ENCODE results near the gene OSBPL2. TPM values are rescaled to one million over a fixed set of nuclear protein-coding genes. Genes with fewer than 3 reads are reported as not detected.

Gene OSBPL2
- total RNA-seq, 1 donor from 2014 or later: 51.3 TPM

GRCh38 chr20:62197801-62198200 lies 40.5 kb upstream of the OSBPL2 start:
- no peak overlapping the region for H3K4me3 ChIP-seq
- H3K27ac ChIP-seq: no peak overlapping the region
- no peaks in the 10 kb centered on the region for H3K9me3 ChIP-seq
- TF ChIP-seq POLR2A (IDR thresholded peaks at IDR 0.05) (no peak), POLR2AphosphoS5 (IDR thresholded peaks at IDR 0.05; ENCODE audit: insufficient read depth in 1 of 2, low read depth in 1 of 2) (no peak), CTCF (IDR thresholded peaks at IDR 0.05) (no peak)
- no peaks in the 10 kb centered on the region for H3K27me3 ChIP-seq
- H3K36me3 ChIP-seq: peaks cover 0 to 51% of the 10 kb centered on the region in 2 donors
- no peak for DNase-seq (ENCODE audit: extremely low spot score in 2 of 2)
- intact Hi-C loops (cut with DNase I): no loop called here
- H3K4me1 ChIP-seq: no peaks in the 10 kb centered on the region

- H3K27ac ChIP-seq: no peak overlapping the region
Observed at GRCh38 chr20:62198496-62198895, 39.8 kb upstream of the OSBPL2 start.

GRCh38 chr20:62198931-62199330 lies 39.4 kb upstream of the OSBPL2 start:
- TF ChIP-seq POLR2AphosphoS5 (IDR thresholded peaks at IDR 0.05; ENCODE audit: insufficient read depth in 1 of 2, low read depth in 1 of 2): no peak
- no peak for TF ChIP-seq POLR2A (IDR thresholded peaks at IDR 0.05)
- TF ChIP-seq CTCF (IDR thresholded peaks at IDR 0.05): no peak
- intact Hi-C loops (cut with DNase I): no loop called here
- no peak overlapping the region for H3K4me3 ChIP-seq
- H3K36me3 ChIP-seq: peaks cover 0 to 56% of the 10 kb centered on the region in 2 donors
- no peaks in the 10 kb centered on the region for H3K4me1 ChIP-seq
- no peaks in the 10 kb centered on the region for H3K9me3 ChIP-seq
- H3K27me3 ChIP-seq: no peaks in the 10 kb centered on the region
- DNase-seq (ENCODE audit: extremely low spot score in 2 of 2): no peak
- H3K27ac ChIP-seq: no peak overlapping the region

More at GRCh38 chr20:62198496-62198895, 39.8 kb upstream of the OSBPL2 start:
- no peaks in the 10 kb centered on the region for H3K9me3 ChIP-seq
- DNase-seq (ENCODE audit: extremely low spot score in 2 of 2): no peak
- no peak for TF ChIP-seq CTCF (IDR thresholded peaks at IDR 0.05)
- no peak for TF ChIP-seq POLR2AphosphoS5 (IDR thresholded peaks at IDR 0.05; ENCODE audit: insufficient read depth in 1 of 2, low read depth in 1 of 2)
- TF ChIP-seq POLR2A (IDR thresholded peaks at IDR 0.05): no peak
- H3K27me3 ChIP-seq: no peaks in the 10 kb centered on the region
- H3K4me3 ChIP-seq: no peak overlapping the region
- H3K36me3 ChIP-seq: peaks cover 0 to 56% of the 10 kb centered on the region in 2 donors
- H3K4me1 ChIP-seq: no peaks in the 10 kb centered on the region
- intact Hi-C loops (cut with DNase I): no loop called here

- H3K9me3 ChIP-seq: no peaks in the 10 kb centered on the region
- peaks cover 0 to 56% of the 10 kb centered on the region in 2 donors for H3K36me3 ChIP-seq
- DNase-seq (ENCODE audit: extremely low spot score in 2 of 2): no peak
- no peaks in the 10 kb centered on the region for H3K27me3 ChIP-seq
- TF ChIP-seq CTCF (IDR thresholded peaks at IDR 0.05) (no peak), POLR2A (IDR thresholded peaks at IDR 0.05) (no peak), POLR2AphosphoS5 (IDR thresholded peaks at IDR 0.05; ENCODE audit: insufficient read depth in 1 of 2, low read depth in 1 of 2) (no peak)
- no peak overlapping the region for H3K4me3 ChIP-seq
- intact Hi-C loops (cut with DNase I): no loop called here
- no peak overlapping the region for H3K27ac ChIP-seq
- H3K4me1 ChIP-seq: no peaks in the 10 kb centered on the region
Observed at GRCh38 chr20:62200491-62201172, 37.7 kb upstream of the OSBPL2 start.

All from vagina (tissue), 2 donors.